Measurements from ENCODE around the gene SETBP1.

- TF ChIP-seq CTCF (IDR thresholded peaks at IDR 0.05) (no peak), POLR2AphosphoS5 (IDR thresholded peaks at IDR 0.05) (no peak)
Observed at GRCh38 chr18:44961288-44961995, 280.8 kb downstream of the SETBP1 start.
